Measurements from ENCODE around the gene SPTAN1.
"Not testable (repeated sequence)": the region's sequence is repeated elsewhere in the genome, so short reads cannot be mapped to it uniquely, and the experiment has no call there.

SPTAN1 gene

GRCh38 chr9:128552153-128552743 lies at the start of gene SPTAN1:
Gene SPTAN1 (plus strand): TSS chr9:128552587. CDS start chr9:128566741, 14,154 bp downstream.
- DNase-seq = peak; percentile 49 to 60

GRCh38 chr9:128503415-128503825 lies 49.0 kb upstream of the SPTAN1 start:
- DNase-seq = not testable (repeated sequence)

- no peak for DNase-seq
Observed at GRCh38 chr9:128503870-128504269, 48.5 kb upstream of the SPTAN1 start.

- peak; percentile 51 to 80 for DNase-seq
Observed at GRCh38 chr9:128504485-128505413, 47.6 kb upstream of the SPTAN1 start, which contains the start of gene GLE1. Gene GLE1 (plus strand): TSS chr9:128504719. CDS start chr9:128504806, 87 bp downstream.

GRCh38 chr9:128505414-128505765 lies 47.0 kb upstream of the SPTAN1 start:
- DNase-seq = no peak

GRCh38 chr9:128505906-128506305 lies 46.5 kb upstream of the SPTAN1 start:
- DNase-seq = not testable (repeated sequence)

GRCh38 chr9:128512820-128513219 lies 39.6 kb upstream of the SPTAN1 start:
- DNase-seq = no peak

GRCh38 chr9:128521956-128522355 lies 30.4 kb upstream of the SPTAN1 start:
- DNase-seq = no peak

- DNase-seq = no peak
Observed at GRCh38 chr9:128523199-128523925, 29.0 kb upstream of the SPTAN1 start.

- DNase-seq = no peak
Observed at GRCh38 chr9:128526720-128527119, 25.7 kb upstream of the SPTAN1 start.

GRCh38 chr9:128528445-128529160 lies 23.8 kb upstream of the SPTAN1 start:
- no peak for DNase-seq

GRCh38 chr9:128529191-128529590 lies 23.2 kb upstream of the SPTAN1 start:
- no peak for DNase-seq

- DNase-seq = no peak
Observed at GRCh38 chr9:128532581-128532980, 19.8 kb upstream of the SPTAN1 start.

GRCh38 chr9:128540634-128541360 lies 11.6 kb upstream of the SPTAN1 start:
- DNase-seq = no peak

GRCh38 chr9:128546504-128546903 lies 5.9 kb upstream of the SPTAN1 start:
- DNase-seq = no peak

GRCh38 chr9:128548876-128549275 lies 3.5 kb upstream of the SPTAN1 start:
- DNase-seq = no peak

GRCh38 chr9:128550226-128550625 lies 2.2 kb upstream of the SPTAN1 start:
- DNase-seq = no peak

GRCh38 chr9:128550770-128551656 lies 1.4 kb upstream of the SPTAN1 start:
- DNase-seq = no peak

GRCh38 chr9:128551657-128552152 lies 682 bp upstream of the SPTAN1 start:
- DNase-seq = no peak

GRCh38 chr9:128552744-128553440 lies 505 bp downstream of the SPTAN1 start:
- peak in 1 of 2 experiments; percentile 28 for DNase-seq
